ENCODE data around the gene PURA. TPM values are rescaled to one million over a fixed set of nuclear protein-coding genes. Genes with fewer than 3 reads are reported as not detected.

PURA gene
- total RNA-seq, 1 experiment from 2014 or later = 9.5 TPM

- no peak overlapping the region for H3K27ac ChIP-seq (ENCODE audit: low read depth, low read length, poor library complexity, severe bottlenecking)
- H3K9me3 ChIP-seq (ENCODE audit: low read depth, low read length, poor library complexity, severe bottlenecking) = no peaks in the 10 kb centered on the region
- no peaks in the 10 kb centered on the region for H3K36me3 ChIP-seq (ENCODE audit: insufficient read depth, low read length, poor library complexity, severe bottlenecking)
- TF ChIP-seq EZH2 (IDR thresholded peaks at IDR 0.05; ENCODE audit: borderline replicate concordance, low read depth, low read length, poor library complexity, severe bottlenecking) (no peak), CTCF (conservative IDR thresholded peaks at IDR 0.05; ENCODE audit: low read depth, low read length) (no peak)
- intact Hi-C loops (cut with micrococcal nuclease; ENCODE audit: unreplicated experiment) = no loop called here
- ChIA-PET POLR2A (ENCODE audit: low non-redundant PET) (interaction anchor here (0.7 kb wide), 1 partner anchor 29 kb away, joined by 6 read pairs; no protein-coding TSS in a partner anchor), CTCF (no interaction called here)
- no peak overlapping the region for H3K4me3 ChIP-seq (ENCODE audit: low read depth, low read length, poor library complexity, severe bottlenecking)
- no TSS peak for BruUV-seq (replicated peaks)
- no peaks in the 10 kb centered on the region for H3K27me3 ChIP-seq (replicated peaks; ENCODE audit: insufficient read depth, low read depth, low read length, poor library complexity)
- no peak for DNase-seq (ENCODE audit: low spot score)
- H3K4me1 ChIP-seq (ENCODE audit: insufficient read depth, low read length, poor library complexity, severe bottlenecking) = no peaks in the 10 kb centered on the region
These were observed 33.6 kb downstream of the PURA start for GRCh38 chr5:140147460-140147859.

DNA sequence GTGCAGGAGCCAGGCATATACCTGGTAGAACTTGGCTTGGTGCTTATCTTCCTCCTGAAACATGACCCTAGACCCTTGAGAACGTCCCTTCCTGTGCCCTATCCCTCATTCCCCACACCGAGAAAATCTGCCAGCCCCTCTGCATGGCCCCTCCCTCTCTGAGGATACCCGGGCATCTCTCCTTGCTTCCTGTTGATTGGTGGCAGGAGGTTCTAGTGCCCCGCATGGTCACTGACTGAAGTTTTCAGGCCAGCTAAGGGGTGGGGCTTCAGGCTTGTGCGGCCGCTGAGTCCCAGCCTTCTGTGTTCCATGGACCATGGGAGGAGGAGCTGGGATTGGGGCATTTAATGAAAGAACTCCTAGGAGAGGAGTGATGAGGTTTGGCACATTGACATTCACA lies 34.6 kb downstream of the PURA start:
- no peak overlapping the region for H3K27ac ChIP-seq (ENCODE audit: low read depth, low read length, poor library complexity, severe bottlenecking)
- BruUV-seq (replicated peaks) = no TSS peak
- no peaks in the 10 kb centered on the region for H3K9me3 ChIP-seq (ENCODE audit: low read depth, low read length, poor library complexity, severe bottlenecking)
- intact Hi-C loops (cut with micrococcal nuclease; ENCODE audit: unreplicated experiment) = no loop called here
- H3K36me3 ChIP-seq (ENCODE audit: insufficient read depth, low read length, poor library complexity, severe bottlenecking) = no peaks in the 10 kb centered on the region
- ChIA-PET CTCF (no interaction called here), POLR2A (ENCODE audit: low non-redundant PET) (no interaction called here)
- H3K4me3 ChIP-seq (ENCODE audit: low read depth, low read length, poor library complexity, severe bottlenecking) = no peak overlapping the region
- H3K4me1 ChIP-seq (ENCODE audit: insufficient read depth, low read length, poor library complexity, severe bottlenecking) = no peaks in the 10 kb centered on the region
- no peak for DNase-seq (ENCODE audit: low spot score)
- no peak for TF ChIP-seq EZH2 (IDR thresholded peaks at IDR 0.05; ENCODE audit: borderline replicate concordance, low read depth, low read length, poor library complexity, severe bottlenecking)
- TF ChIP-seq CTCF (conservative IDR thresholded peaks at IDR 0.05; ENCODE audit: low read depth, low read length) = no peak
- no peaks in the 10 kb centered on the region for H3K27me3 ChIP-seq (replicated peaks; ENCODE audit: insufficient read depth, low read depth, low read length, poor library complexity)

- Histone ChIP-seq H3K9me3 (ENCODE audit: low read depth, low read length, poor library complexity, severe bottlenecking) (no peaks in the 10 kb centered on the region), H3K4me3 (ENCODE audit: low read depth, low read length, poor library complexity, severe bottlenecking) (no peak overlapping the region), H3K4me1 (ENCODE audit: insufficient read depth, low read length, poor library complexity, severe bottlenecking) (no peaks in the 10 kb centered on the region), H3K27ac (ENCODE audit: low read depth, low read length, poor library complexity, severe bottlenecking) (no peak overlapping the region), H3K27me3 (replicated peaks; ENCODE audit: insufficient read depth, low read depth, low read length, poor library complexity) (no peaks in the 10 kb centered on the region), H3K36me3 (ENCODE audit: insufficient read depth, low read length, poor library complexity, severe bottlenecking) (no peaks in the 10 kb centered on the region)
- CTCF ChIA-PET = no interaction called here
- POLR2A ChIA-PET (ENCODE audit: low non-redundant PET) = no interaction called here
- DNase-seq (ENCODE audit: low spot score) = no peak
- TF ChIP-seq CTCF (conservative IDR thresholded peaks at IDR 0.05; ENCODE audit: low read depth, low read length) (no peak), EZH2 (IDR thresholded peaks at IDR 0.05; ENCODE audit: borderline replicate concordance, low read depth, low read length, poor library complexity, severe bottlenecking) (no peak)
- intact Hi-C loops (cut with micrococcal nuclease; ENCODE audit: unreplicated experiment) = loop anchor here (10.0 kb wide), 1 partner anchor 185 kb away; no protein-coding TSS in a partner anchor
- no TSS peak for BruUV-seq (replicated peaks)
These were observed 36.3 kb downstream of the PURA start for GRCh38 chr5:140150201-140150600.

Data from A673 (cell line).